Measurements from ENCODE around the gene OTOGL.

OTOGL gene

GRCh38 chr12:80406253-80406652 is 306.9 kb downstream of the OTOGL start:
- Histone ChIP-seq H3K27ac (ENCODE audit: low read length) (no peak overlapping the region), H3K36me3 (ENCODE audit: control insufficient read depth in 2 of 2, insufficient read depth in 2 of 2, low read length in 2 of 2) (no peaks in the 10 kb centered on the region), H3K9me3 (ENCODE audit: control insufficient read depth in 2 of 2, low read length in 2 of 2) (no peaks in the 10 kb centered on the region), H3K9ac (ENCODE audit: low read length in 2 of 2) (no peak overlapping the region), H3K4me1 (ENCODE audit: control insufficient read depth, insufficient read depth, low read length) (no peaks in the 10 kb centered on the region), H3K4me3 (ENCODE audit: low read length in 2 of 2) (no peak overlapping the region), H3K27me3 (ENCODE audit: control insufficient read depth in 1 of 2, insufficient read depth in 2 of 2, low read length in 2 of 2) (no peaks in the 10 kb centered on the region)

DNA sequence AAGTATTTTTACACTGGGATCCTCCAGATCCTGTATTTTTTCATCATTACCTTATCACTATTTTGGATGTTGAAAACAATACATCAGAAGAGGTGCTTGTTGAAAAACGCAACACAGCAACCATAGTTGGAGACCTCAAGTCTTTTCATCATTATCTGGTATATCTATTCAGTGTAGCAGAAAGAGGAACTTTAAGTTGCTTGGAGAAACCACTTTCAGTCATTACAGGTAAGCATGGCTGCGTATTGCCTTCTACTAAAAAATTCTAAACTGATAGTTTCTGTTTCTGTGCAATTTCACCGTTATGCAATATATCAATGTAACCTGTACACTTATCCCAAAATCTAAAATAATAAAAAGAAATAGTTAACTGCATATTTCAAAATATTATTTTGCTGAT is 312.4 kb downstream of the OTOGL start:
- Histone ChIP-seq H3K4me3 (ENCODE audit: low read length in 2 of 2) (no peak overlapping the region), H3K4me1 (ENCODE audit: control insufficient read depth, insufficient read depth, low read length) (no peaks in the 10 kb centered on the region), H3K9ac (ENCODE audit: low read length in 2 of 2) (no peak overlapping the region), H3K9me3 (ENCODE audit: control insufficient read depth in 2 of 2, low read length in 2 of 2) (no peaks in the 10 kb centered on the region), H3K27ac (ENCODE audit: low read length) (no peak overlapping the region), H3K36me3 (ENCODE audit: control insufficient read depth in 2 of 2, insufficient read depth in 2 of 2, low read length in 2 of 2) (no peaks in the 10 kb centered on the region), H3K27me3 (ENCODE audit: control insufficient read depth in 1 of 2, insufficient read depth in 2 of 2, low read length in 2 of 2) (no peaks in the 10 kb centered on the region)

GRCh38 chr12:80412343-80412953 is 313.1 kb downstream of the OTOGL start:
- Histone ChIP-seq H3K27ac (ENCODE audit: low read length) (no peak overlapping the region), H3K4me1 (ENCODE audit: control insufficient read depth, insufficient read depth, low read length) (no peaks in the 10 kb centered on the region), H3K9me3 (ENCODE audit: control insufficient read depth in 2 of 2, low read length in 2 of 2) (no peaks in the 10 kb centered on the region), H3K36me3 (ENCODE audit: control insufficient read depth in 2 of 2, insufficient read depth in 2 of 2, low read length in 2 of 2) (no peaks in the 10 kb centered on the region), H3K9ac (ENCODE audit: low read length in 2 of 2) (no peak overlapping the region), H3K4me3 (ENCODE audit: low read length in 2 of 2) (no peak overlapping the region), H3K27me3 (ENCODE audit: control insufficient read depth in 1 of 2, insufficient read depth in 2 of 2, low read length in 2 of 2) (no peaks in the 10 kb centered on the region)

DNA sequence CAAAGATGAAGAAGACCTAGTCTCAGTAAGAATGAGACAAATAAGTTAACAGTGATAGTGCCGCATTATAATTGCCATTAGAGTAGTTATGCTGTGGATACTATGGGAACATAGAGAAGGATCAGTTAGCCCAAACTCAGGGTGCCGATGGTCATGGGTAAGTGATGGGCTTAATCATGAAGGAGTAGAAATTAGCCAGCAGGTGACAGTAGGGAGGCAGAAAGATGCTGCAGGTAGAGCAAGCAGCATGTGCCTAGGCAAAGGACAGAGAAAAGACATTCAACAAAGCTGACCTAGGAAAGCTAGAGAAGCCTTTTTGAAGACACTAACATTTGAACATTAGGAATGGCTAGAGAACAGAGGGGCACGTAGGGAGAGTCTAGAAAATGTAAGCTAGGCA is 314.1 kb downstream of the OTOGL start:
- H3K36me3 ChIP-seq (ENCODE audit: control insufficient read depth in 2 of 2, insufficient read depth in 2 of 2, low read length in 2 of 2): no peaks in the 10 kb centered on the region
- H3K27ac ChIP-seq (ENCODE audit: low read length): no peak overlapping the region
- no peak overlapping the region for H3K4me3 ChIP-seq (ENCODE audit: low read length in 2 of 2)
- H3K9ac ChIP-seq (ENCODE audit: low read length in 2 of 2): no peak overlapping the region
- H3K27me3 ChIP-seq (ENCODE audit: control insufficient read depth in 1 of 2, insufficient read depth in 2 of 2, low read length in 2 of 2): no peaks in the 10 kb centered on the region
- H3K4me1 ChIP-seq (ENCODE audit: control insufficient read depth, insufficient read depth, low read length): no peaks in the 10 kb centered on the region
- no peaks in the 10 kb centered on the region for H3K9me3 ChIP-seq (ENCODE audit: control insufficient read depth in 2 of 2, low read length in 2 of 2)

GRCh38 chr12:80415466-80415865 is 316.1 kb downstream of the OTOGL start:
- Histone ChIP-seq H3K9ac (ENCODE audit: low read length in 2 of 2) (no peak overlapping the region), H3K27me3 (ENCODE audit: control insufficient read depth in 1 of 2, insufficient read depth in 2 of 2, low read length in 2 of 2) (no peaks in the 10 kb centered on the region), H3K36me3 (ENCODE audit: control insufficient read depth in 2 of 2, insufficient read depth in 2 of 2, low read length in 2 of 2) (no peaks in the 10 kb centered on the region), H3K27ac (ENCODE audit: low read length) (no peak overlapping the region), H3K4me3 (ENCODE audit: low read length in 2 of 2) (no peak overlapping the region), H3K9me3 (ENCODE audit: control insufficient read depth in 2 of 2, low read length in 2 of 2) (no peaks in the 10 kb centered on the region), H3K4me1 (ENCODE audit: control insufficient read depth, insufficient read depth, low read length) (no peaks in the 10 kb centered on the region)

- no peaks in the 10 kb centered on the region for H3K9me3 ChIP-seq (ENCODE audit: control insufficient read depth in 2 of 2, low read length in 2 of 2)
- H3K4me1 ChIP-seq (ENCODE audit: control insufficient read depth, insufficient read depth, low read length): no peaks in the 10 kb centered on the region
- no peak overlapping the region for H3K9ac ChIP-seq (ENCODE audit: low read length in 2 of 2)
- no peaks in the 10 kb centered on the region for H3K27me3 ChIP-seq (ENCODE audit: control insufficient read depth in 1 of 2, insufficient read depth in 2 of 2, low read length in 2 of 2)
- no peak overlapping the region for H3K27ac ChIP-seq (ENCODE audit: low read length)
- H3K36me3 ChIP-seq (ENCODE audit: control insufficient read depth in 2 of 2, insufficient read depth in 2 of 2, low read length in 2 of 2): no peaks in the 10 kb centered on the region
- H3K4me3 ChIP-seq (ENCODE audit: low read length in 2 of 2): no peak overlapping the region
Observed at GRCh38 chr12:80419644-80420043, 320.3 kb downstream of the OTOGL start.

DNA sequence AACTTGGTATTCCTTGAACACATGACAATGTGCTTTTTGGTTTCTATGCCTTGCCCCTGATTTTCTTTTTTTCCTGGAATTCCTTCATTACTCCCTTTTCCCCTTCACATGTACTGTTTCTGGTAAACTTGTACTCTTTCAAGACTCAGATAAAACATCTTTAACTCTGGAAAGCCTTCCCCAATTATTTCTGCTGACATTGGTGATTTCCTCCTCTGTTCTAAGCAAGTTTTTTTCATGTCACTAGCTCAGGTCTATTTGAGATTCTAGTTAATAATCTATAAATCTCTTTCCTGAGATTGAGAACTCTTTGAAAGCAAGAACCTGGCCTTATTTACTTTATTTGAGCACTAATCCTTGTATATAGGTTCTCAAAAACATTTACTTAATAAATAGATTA is 320.7 kb downstream of the OTOGL start:
- Histone ChIP-seq H3K9ac (ENCODE audit: low read length in 2 of 2) (no peak overlapping the region), H3K9me3 (ENCODE audit: control insufficient read depth in 2 of 2, low read length in 2 of 2) (no peaks in the 10 kb centered on the region), H3K4me3 (ENCODE audit: low read length in 2 of 2) (no peak overlapping the region), H3K27ac (ENCODE audit: low read length) (no peak overlapping the region), H3K4me1 (ENCODE audit: control insufficient read depth, insufficient read depth, low read length) (no peaks in the 10 kb centered on the region), H3K36me3 (ENCODE audit: control insufficient read depth in 2 of 2, insufficient read depth in 2 of 2, low read length in 2 of 2) (no peaks in the 10 kb centered on the region), H3K27me3 (ENCODE audit: control insufficient read depth in 1 of 2, insufficient read depth in 2 of 2, low read length in 2 of 2) (no peaks in the 10 kb centered on the region)

DNA sequence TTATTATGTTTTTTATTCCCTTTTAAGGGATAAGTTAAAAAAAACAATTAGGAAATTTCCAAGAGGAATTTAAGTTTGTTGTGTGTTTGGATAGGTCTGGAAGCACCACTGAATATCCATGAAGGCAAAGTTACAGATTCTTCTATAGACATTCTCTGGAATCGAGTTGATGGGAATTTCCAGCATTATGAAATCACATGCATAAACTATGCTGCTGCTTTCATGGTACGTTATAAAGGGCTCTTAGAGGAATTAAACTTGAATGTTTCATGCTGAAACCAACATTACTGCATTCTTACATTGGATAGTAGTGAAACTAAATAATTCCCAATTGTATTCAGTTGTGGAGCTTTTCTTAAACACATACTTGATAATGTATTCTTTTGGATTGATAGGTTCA is 323.2 kb downstream of the OTOGL start:
- Histone ChIP-seq H3K27me3 (ENCODE audit: control insufficient read depth in 1 of 2, insufficient read depth in 2 of 2, low read length in 2 of 2) (no peaks in the 10 kb centered on the region), H3K4me1 (ENCODE audit: control insufficient read depth, insufficient read depth, low read length) (no peaks in the 10 kb centered on the region), H3K9ac (ENCODE audit: low read length in 2 of 2) (no peak overlapping the region), H3K27ac (ENCODE audit: low read length) (no peak overlapping the region), H3K9me3 (ENCODE audit: control insufficient read depth in 2 of 2, low read length in 2 of 2) (no peaks in the 10 kb centered on the region), H3K36me3 (ENCODE audit: control insufficient read depth in 2 of 2, insufficient read depth in 2 of 2, low read length in 2 of 2) (no peaks in the 10 kb centered on the region), H3K4me3 (ENCODE audit: low read length in 2 of 2) (no peak overlapping the region)

Measured in stomach smooth muscle (tissue), 2 donors.